ENCODE measurements around the gene CALML3.

The CALML3 gene

DNA sequence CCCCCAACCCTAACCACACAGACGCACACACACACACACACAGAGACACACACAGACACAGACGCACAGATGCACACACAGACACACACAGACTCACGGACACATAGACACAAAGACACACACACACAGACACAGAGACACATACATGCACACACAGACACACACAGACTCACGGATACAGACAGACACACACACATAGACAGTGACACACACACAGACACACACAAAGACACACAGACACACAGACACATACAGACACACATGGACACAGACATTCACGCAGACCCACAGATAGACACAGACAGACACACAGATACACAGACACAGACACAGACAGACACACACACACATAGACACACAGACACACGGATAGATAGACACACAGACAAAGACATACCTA lies 27.5 kb upstream of the CALML3 start:
- Mint-ChIP-seq H3K9me3 (no peaks in the 10 kb centered on the region), H3K27me3 (peaks cover 5 to 17% of the 10 kb centered on the region in 2 donors), H3K4me1 (ENCODE audit: low read depth in 2 of 2) (no peaks in the 10 kb centered on the region), H3K27ac (no peak overlapping the region), H3K36me3 (ENCODE audit: insufficient read depth) (no peaks in the 10 kb centered on the region), H3K4me3 (no peak overlapping the region)
- DNase-seq = no peak
- ATAC-seq (replicated peaks) = no peak

GRCh38 chr10:5497948-5498730 lies 26.6 kb upstream of the CALML3 start:
- H3K9me3 Mint-ChIP-seq = no peaks in the 10 kb centered on the region
- DNase-seq (no peak), ATAC-seq (replicated peaks) (no peak)
- no peaks in the 10 kb centered on the region for H3K36me3 Mint-ChIP-seq (ENCODE audit: insufficient read depth)
- peaks cover 12 to 17% of the 10 kb centered on the region in 2 donors for H3K27me3 Mint-ChIP-seq
- no peak overlapping the region for H3K4me3 Mint-ChIP-seq
- H3K4me1 Mint-ChIP-seq (ENCODE audit: low read depth in 2 of 2) = no peaks in the 10 kb centered on the region
- H3K27ac Mint-ChIP-seq = no peak overlapping the region

GRCh38 chr10:5498791-5499492 lies 25.8 kb upstream of the CALML3 start:
- H3K4me3 Mint-ChIP-seq = no peak overlapping the region
- no peaks in the 10 kb centered on the region for H3K4me1 Mint-ChIP-seq (ENCODE audit: low read depth in 2 of 2)
- peaks cover 19 to 25% of the 10 kb centered on the region in 2 donors for H3K27me3 Mint-ChIP-seq
- no peaks in the 10 kb centered on the region for H3K9me3 Mint-ChIP-seq
- no peak overlapping the region for H3K27ac Mint-ChIP-seq
- H3K36me3 Mint-ChIP-seq (ENCODE audit: insufficient read depth) = no peaks in the 10 kb centered on the region
- DNase-seq (no peak), ATAC-seq (replicated peaks) (no peak)

- H3K4me3 Mint-ChIP-seq = no peak within 1 kb of the TSS
- ATAC-seq (replicated peaks) (no peak), DNase-seq (no peak)
- H3K4me1 Mint-ChIP-seq (ENCODE audit: low read depth in 2 of 2) = no peaks in the 10 kb centered on the region
- no peaks in the 10 kb centered on the region for H3K36me3 Mint-ChIP-seq (ENCODE audit: insufficient read depth)
- no peaks in the 10 kb centered on the region for H3K9me3 Mint-ChIP-seq
- H3K27ac Mint-ChIP-seq = no peak within 1 kb of the TSS
- H3K27me3 Mint-ChIP-seq = peaks cover 24 to 31% of the 10 kb centered on the region in 2 donors
Measured at GRCh38 chr10:5499493-5500140, 25.1 kb upstream of the CALML3 start, which contains the start of gene CALML5. Gene CALML5 (minus strand): TSS chr10:5499570. CDS start chr10:5499438, 132 bp downstream.

- H3K4me1 Mint-ChIP-seq (ENCODE audit: low read depth in 2 of 2) = no peaks in the 10 kb centered on the region
- H3K27ac Mint-ChIP-seq = no peak overlapping the region
- peaks cover 28 to 35% of the 10 kb centered on the region in 2 donors for H3K27me3 Mint-ChIP-seq
- no peak for ATAC-seq (replicated peaks)
- H3K4me3 Mint-ChIP-seq = no peak overlapping the region
- H3K36me3 Mint-ChIP-seq (ENCODE audit: insufficient read depth) = no peaks in the 10 kb centered on the region
- no peaks in the 10 kb centered on the region for H3K9me3 Mint-ChIP-seq
- no peak for DNase-seq
Measured at GRCh38 chr10:5500162-5500670, 24.5 kb upstream of the CALML3 start.

DNA sequence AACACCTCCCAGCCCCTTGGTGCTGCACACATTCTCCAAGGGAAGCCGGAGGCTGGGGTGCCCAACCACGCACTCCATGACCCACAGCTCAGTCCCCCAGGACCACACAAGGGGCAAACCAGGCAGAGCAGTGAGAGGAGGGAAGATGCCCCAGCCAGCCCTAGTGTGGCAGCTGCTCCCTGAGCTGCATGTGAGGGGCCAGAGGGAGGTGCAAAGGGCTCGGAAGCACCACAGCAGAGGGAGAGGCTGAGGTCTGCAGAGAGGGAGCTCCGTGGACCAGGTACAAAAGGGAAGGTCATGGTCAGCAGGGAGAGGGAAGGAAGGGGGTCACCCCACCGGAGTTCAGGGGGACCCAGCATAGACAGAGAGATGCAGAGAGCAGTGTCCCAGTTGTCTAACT lies 23.9 kb upstream of the CALML3 start:
- Mint-ChIP-seq H3K9me3 (no peaks in the 10 kb centered on the region), H3K4me3 (no peak overlapping the region), H3K4me1 (ENCODE audit: low read depth in 2 of 2) (no peaks in the 10 kb centered on the region), H3K27ac (no peak overlapping the region), H3K36me3 (ENCODE audit: insufficient read depth) (no peaks in the 10 kb centered on the region), H3K27me3 (peaks cover 31 to 41% of the 10 kb centered on the region in 2 donors)
- ATAC-seq (replicated peaks) = no peak
- no peak for DNase-seq

- no peaks in the 10 kb centered on the region for H3K36me3 Mint-ChIP-seq (ENCODE audit: insufficient read depth)
- no peak overlapping the region for H3K27ac Mint-ChIP-seq
- H3K4me3 Mint-ChIP-seq = no peak overlapping the region
- H3K9me3 Mint-ChIP-seq = no peaks in the 10 kb centered on the region
- DNase-seq (no peak), ATAC-seq (replicated peaks) (no peak)
- H3K27me3 Mint-ChIP-seq = peaks cover 36 to 53% of the 10 kb centered on the region in 2 donors
- H3K4me1 Mint-ChIP-seq (ENCODE audit: low read depth in 2 of 2) = no peaks in the 10 kb centered on the region
Measured at GRCh38 chr10:5502061-5502521, 22.7 kb upstream of the CALML3 start.

DNA sequence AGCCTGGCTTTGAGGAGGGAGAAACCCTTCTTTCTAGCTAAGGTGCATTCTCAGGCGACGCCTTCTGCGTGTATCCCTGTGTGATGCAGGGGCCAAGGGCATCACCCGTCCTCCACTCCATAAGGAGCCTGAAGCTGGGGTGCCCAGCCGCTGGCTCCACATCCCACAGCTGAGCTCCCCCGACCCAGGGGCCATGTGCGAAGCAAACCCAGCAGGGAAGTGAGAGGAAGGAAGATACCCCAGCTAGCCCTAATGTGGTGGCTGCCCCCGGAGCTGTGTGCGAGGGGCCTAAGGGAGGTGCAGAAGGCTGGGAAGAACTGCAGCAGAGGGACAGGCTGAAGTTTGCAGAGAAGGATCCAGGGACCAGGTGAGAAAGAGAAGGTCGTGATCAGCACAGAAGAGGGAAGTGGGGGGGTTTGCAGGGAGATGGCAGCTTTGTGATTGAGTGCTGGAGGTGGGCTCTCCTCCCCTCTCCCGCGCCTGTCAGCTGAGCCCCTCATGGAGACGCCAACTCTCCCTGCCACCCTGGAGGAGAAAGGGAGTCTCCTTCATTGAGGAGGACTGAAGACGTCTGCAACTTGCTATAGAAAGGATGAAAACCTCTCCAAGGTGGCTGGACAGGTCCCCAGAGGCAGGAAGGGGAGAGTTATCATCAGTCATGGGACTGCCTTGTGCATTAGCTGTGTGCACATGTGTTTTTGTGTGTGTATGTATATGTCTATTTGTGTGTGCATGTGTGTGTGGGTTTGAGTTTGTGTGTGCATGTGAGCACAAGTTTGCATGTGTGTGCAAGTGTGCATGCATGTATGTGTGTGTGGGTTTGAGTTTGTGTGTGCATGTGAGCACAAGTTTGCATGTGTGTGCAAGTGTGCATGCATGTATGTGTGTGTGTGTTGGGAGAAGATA lies 21.9 kb upstream of the CALML3 start:
- Mint-ChIP-seq H3K4me3 (no peak overlapping the region), H3K36me3 (ENCODE audit: insufficient read depth) (no peaks in the 10 kb centered on the region), H3K4me1 (ENCODE audit: low read depth in 2 of 2) (no peaks in the 10 kb centered on the region), H3K27me3 (peaks cover 36 to 60% of the 10 kb centered on the region in 2 donors), H3K27ac (no peak overlapping the region), H3K9me3 (no peaks in the 10 kb centered on the region)
- DNase-seq (no peak), ATAC-seq (replicated peaks) (no peak)

GRCh38 chr10:5503477-5503835 lies 21.3 kb upstream of the CALML3 start:
- H3K27me3 Mint-ChIP-seq = peaks cover 36 to 67% of the 10 kb centered on the region in 2 donors
- no peaks in the 10 kb centered on the region for H3K9me3 Mint-ChIP-seq
- no peak overlapping the region for H3K27ac Mint-ChIP-seq
- H3K4me1 Mint-ChIP-seq (ENCODE audit: low read depth in 2 of 2) = no peaks in the 10 kb centered on the region
- no peak overlapping the region for H3K4me3 Mint-ChIP-seq
- no peak for ATAC-seq (replicated peaks)
- no peaks in the 10 kb centered on the region for H3K36me3 Mint-ChIP-seq (ENCODE audit: insufficient read depth)
- DNase-seq = no peak

GRCh38 chr10:5504146-5505072 lies 20.4 kb upstream of the CALML3 start:
- ATAC-seq (replicated peaks) (no peak), DNase-seq (no peak)
- H3K4me3 Mint-ChIP-seq = no peak overlapping the region
- no peak overlapping the region for H3K27ac Mint-ChIP-seq
- H3K9me3 Mint-ChIP-seq = no peaks in the 10 kb centered on the region
- peaks cover 3% of the 10 kb centered on the region for H3K36me3 Mint-ChIP-seq (ENCODE audit: insufficient read depth)
- H3K27me3 Mint-ChIP-seq = peaks cover 36 to 76% of the 10 kb centered on the region in 2 donors
- H3K4me1 Mint-ChIP-seq (ENCODE audit: low read depth in 2 of 2) = no peaks in the 10 kb centered on the region

DNA sequence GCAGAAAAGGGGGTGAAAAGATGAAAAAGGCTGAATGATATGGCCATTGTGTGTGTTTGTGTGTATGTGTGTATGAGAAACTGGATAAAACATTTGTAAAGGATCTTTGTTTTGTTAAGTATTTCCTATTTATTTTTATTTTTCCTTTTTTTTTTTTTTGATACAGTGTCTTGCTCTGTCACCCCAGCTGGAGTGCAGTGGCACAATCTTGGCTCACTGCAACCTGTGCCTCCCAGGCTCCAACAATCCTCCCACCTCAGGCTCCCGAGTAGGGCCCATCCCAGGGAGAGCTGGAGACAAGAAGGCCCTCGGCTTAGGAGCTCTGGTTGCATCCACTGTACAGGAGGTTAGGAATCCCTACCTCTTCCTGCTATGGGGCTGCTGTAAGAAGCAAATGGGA lies 18.5 kb upstream of the CALML3 start:
- Mint-ChIP-seq H3K9me3 (no peaks in the 10 kb centered on the region), H3K27ac (no peak overlapping the region), H3K36me3 (ENCODE audit: insufficient read depth) (peaks cover 3% of the 10 kb centered on the region), H3K27me3 (peaks cover 39 to 77% of the 10 kb centered on the region in 2 donors), H3K4me3 (no peak overlapping the region), H3K4me1 (ENCODE audit: low read depth in 2 of 2) (no peaks in the 10 kb centered on the region)
- DNase-seq (no peak), ATAC-seq (replicated peaks) (no peak)
